Glutamatergic neuron (in vitro differentiated cells): ENCODE data around the gene C3orf22. TPM values are rescaled to one million over a fixed set of nuclear protein-coding genes. Genes with fewer than 3 reads are reported as not detected.
A peak's percentile ranks its signal among the peaks of the same experiment; 100 is the strongest.

Experiments
- DNase-seq: peaks from one replicate; pipeline ENCODE4 v3.0.0; 2022
- H3K27ac Mint-ChIP-seq: one replicate; pipeline ENCODE4 v1.8.0; 2020; ENCODE audit warnings: mild to moderate bottlenecking, mixed read lengths, inconsistent platforms; ENCODE audit not compliant: unreplicated experiment
- H3K27me3 Mint-ChIP-seq: one replicate; pipeline ENCODE4 v1.8.0; 2020; ENCODE audit warnings: mild to moderate bottlenecking, moderate library complexity, mixed read lengths, inconsistent platforms; ENCODE audit not compliant: unreplicated experiment
- H3K36me3 Mint-ChIP-seq: one replicate; pipeline ENCODE4 v1.8.0; 2020; ENCODE audit warnings: mild to moderate bottlenecking, mixed read lengths, inconsistent platforms; ENCODE audit not compliant: unreplicated experiment
- H3K4me1 Mint-ChIP-seq: one replicate; pipeline ENCODE4 v1.8.0; 2020; ENCODE audit warnings: mild to moderate bottlenecking, low read depth, mixed read lengths, inconsistent platforms; ENCODE audit not compliant: unreplicated experiment
- H3K4me3 Mint-ChIP-seq: one replicate; pipeline ENCODE4 v1.8.0; 2020; ENCODE audit warnings: mild to moderate bottlenecking, mixed read lengths, inconsistent platforms; ENCODE audit not compliant: unreplicated experiment
- H3K9me3 Mint-ChIP-seq: one replicate; pipeline ENCODE4 v1.8.0; 2020; ENCODE audit warnings: mild to moderate bottlenecking, moderate library complexity, mixed read lengths, inconsistent platforms; ENCODE audit not compliant: unreplicated experiment
- CTCF ChIP-seq: fragments of 200-600 bp; sonication (generic); IDR thresholded peaks from one replicate; pipeline ENCODE4 v1.5.0; 2021; ENCODE audit not compliant: partially characterized antibody, unreplicated experiment
- total RNA-seq: library from RNA; stranded (reverse); fragmentation: NEBNext Ultra II Directional; extraction: Animal tissue kit (Norgen Biotek cat#: 25700); gene quantifications from one replicate; pipeline ENCODE4 v1.2.1, GENCODE V29; 2021; ENCODE audit not compliant: unreplicated experiment

Gene C3orf22
- total RNA-seq, 1 donor from 2014 or later = not detected

- TF ChIP-seq CTCF = no peak
- Mint-ChIP-seq H3K9me3 (peaks cover 6% of the 10 kb centered on the region), H3K4me1 (peaks cover 9% of the 10 kb centered on the region), H3K27me3 (peaks cover 2% of the 10 kb centered on the region), H3K27ac (no peak overlapping the region), H3K4me3 (no peak overlapping the region), H3K36me3 (no peaks in the 10 kb centered on the region)
- DNase-seq = peak; percentile 8
Observed at GRCh38 chr3:126548556-126549466, 9.9 kb downstream of the C3orf22 start.

GRCh38 chr3:126547721-126548120 is 11.0 kb downstream of the C3orf22 start:
- no peak for TF ChIP-seq CTCF
- Mint-ChIP-seq H3K4me1 (peaks cover 9% of the 10 kb centered on the region), H3K27ac (no peak overlapping the region), H3K27me3 (peaks cover 4% of the 10 kb centered on the region), H3K4me3 (no peak overlapping the region), H3K36me3 (peaks cover 6% of the 10 kb centered on the region), H3K9me3 (peaks cover 10% of the 10 kb centered on the region)
- DNase-seq = no peak

GRCh38 chr3:126546549-126547239 is 12.0 kb downstream of the C3orf22 start:
- no peak for TF ChIP-seq CTCF
- peak; percentile 4 for DNase-seq
- H3K27me3 Mint-ChIP-seq = peaks cover 4% of the 10 kb centered on the region
- H3K4me3 Mint-ChIP-seq = no peak overlapping the region
- H3K27ac Mint-ChIP-seq = no peak overlapping the region
- peaks cover 10% of the 10 kb centered on the region for H3K9me3 Mint-ChIP-seq
- H3K4me1 Mint-ChIP-seq = peaks cover 9% of the 10 kb centered on the region
- peaks cover 6% of the 10 kb centered on the region for H3K36me3 Mint-ChIP-seq

GRCh38 chr3:126546013-126546412 is 12.7 kb downstream of the C3orf22 start:
- H3K27me3 Mint-ChIP-seq = peaks cover 6% of the 10 kb centered on the region
- peaks cover 9% of the 10 kb centered on the region for H3K4me1 Mint-ChIP-seq
- DNase-seq = peak; percentile 1
- peaks cover 6% of the 10 kb centered on the region for H3K36me3 Mint-ChIP-seq
- TF ChIP-seq CTCF = no peak
- no peak overlapping the region for H3K27ac Mint-ChIP-seq
- H3K4me3 Mint-ChIP-seq = no peak overlapping the region
- peaks cover 10% of the 10 kb centered on the region for H3K9me3 Mint-ChIP-seq

GRCh38 chr3:126545544-126545943 is 13.2 kb downstream of the C3orf22 start:
- Mint-ChIP-seq H3K9me3 (peaks cover 8% of the 10 kb centered on the region), H3K4me3 (no peak overlapping the region), H3K36me3 (peaks cover 6% of the 10 kb centered on the region), H3K27ac (no peak overlapping the region), H3K4me1 (peaks cover 7% of the 10 kb centered on the region), H3K27me3 (peaks cover 6% of the 10 kb centered on the region)
- DNase-seq = no peak
- no peak for TF ChIP-seq CTCF
